Hematopoietic multipotent progenitor cell treated with erythropoietin and hydrocortisone succinate and interleukin-3 and kit ligand, for 8 days (in vitro differentiated cells): Measurements from ENCODE around the gene CPNE4.
A peak's percentile ranks its signal among the peaks of the same experiment; 100 is the strongest.
"Not testable (repeated sequence)": the region's sequence is repeated elsewhere in the genome, so short reads cannot be mapped to it uniquely, and the experiment has no call there.

ENCODE experiments used
- DNase-seq: peaks from one replicate; pipeline ENCODE4 v3.0.0-alpha.2; 2015

The CPNE4 gene

DNA sequence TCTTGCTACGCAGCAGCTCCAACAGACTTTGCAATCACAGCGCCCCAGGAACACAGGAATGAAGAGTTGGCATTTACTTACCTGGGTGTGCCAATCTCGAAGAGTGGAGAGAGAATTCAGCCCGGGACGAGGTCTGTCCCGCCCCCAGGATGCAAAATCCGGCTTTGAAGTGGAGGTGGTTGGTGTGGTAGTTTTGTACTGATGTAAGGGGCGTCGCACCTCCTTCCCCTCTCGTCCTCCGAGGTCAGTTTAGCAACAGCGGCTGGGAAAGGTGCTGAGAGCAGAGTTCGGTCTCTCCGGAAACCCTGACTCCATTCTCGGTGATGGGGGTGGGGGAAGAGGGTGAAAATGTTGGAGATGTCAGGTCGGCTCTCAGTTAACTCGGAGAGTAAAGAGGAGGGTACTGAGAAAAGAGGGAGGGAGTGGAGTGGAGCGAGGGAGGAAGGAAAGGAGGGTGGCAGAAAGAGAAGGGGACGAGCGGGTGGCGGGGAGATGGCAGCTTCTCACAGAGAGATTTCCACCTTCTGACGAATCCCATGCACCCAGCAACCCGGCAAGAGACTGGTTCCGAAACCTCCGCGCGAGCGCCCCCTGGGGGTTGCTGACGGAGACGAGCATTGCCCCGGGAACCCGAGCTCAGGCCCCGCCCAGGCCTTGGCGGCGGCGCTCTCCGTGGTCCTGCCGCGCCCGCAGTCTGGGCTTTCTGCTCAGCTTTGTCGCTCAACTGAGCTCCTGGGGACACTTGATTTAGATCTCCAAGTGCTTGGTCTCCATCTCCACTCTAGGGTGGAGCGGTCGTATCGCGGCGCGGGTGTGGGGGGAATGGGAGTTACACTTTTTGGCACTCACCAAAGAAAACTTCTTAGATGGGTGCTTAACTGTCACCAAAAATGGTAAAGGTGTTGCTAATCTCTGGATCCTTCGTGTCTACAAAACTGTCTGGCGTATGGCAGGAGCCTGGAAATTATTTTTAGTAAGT lies at the start of gene CPNE4:
CPNE4 (minus strand) TSS at position 529 of the 979 bp plus-strand sequence.
- DNase-seq = peak; percentile 75

DNA sequence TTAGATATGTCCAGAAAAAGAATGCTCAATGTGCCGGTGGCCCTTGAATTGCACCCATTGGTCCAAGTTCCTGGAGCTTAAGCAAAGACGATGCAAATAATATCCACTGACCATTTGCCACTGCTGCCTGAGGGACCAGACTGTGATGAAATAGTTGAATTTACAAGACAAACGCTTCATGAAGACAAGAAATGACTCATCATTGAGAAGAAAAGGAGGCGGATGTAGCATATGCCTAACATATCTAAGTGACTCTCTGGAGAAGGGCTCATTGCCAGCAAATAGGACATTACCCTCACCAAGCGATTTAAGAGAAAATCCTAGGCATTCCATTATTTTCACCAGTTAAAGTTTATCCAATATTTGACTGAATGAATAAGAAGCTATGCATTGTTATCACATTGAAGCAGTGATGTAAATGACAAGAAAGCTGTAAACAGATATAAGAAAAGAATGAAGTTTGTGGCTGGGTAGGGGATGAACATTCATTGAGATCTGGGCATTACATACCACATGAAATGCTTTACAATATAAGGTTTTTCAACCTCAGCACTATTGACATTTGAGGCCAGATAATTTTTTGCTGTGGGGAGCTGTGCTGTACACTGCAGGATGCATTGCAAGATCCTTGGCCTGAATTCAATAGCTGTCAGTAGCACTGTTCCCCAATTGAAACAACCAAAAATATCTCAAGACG lies 48.9 kb upstream of the CPNE4 start:
- DNase-seq = no peak

DNA sequence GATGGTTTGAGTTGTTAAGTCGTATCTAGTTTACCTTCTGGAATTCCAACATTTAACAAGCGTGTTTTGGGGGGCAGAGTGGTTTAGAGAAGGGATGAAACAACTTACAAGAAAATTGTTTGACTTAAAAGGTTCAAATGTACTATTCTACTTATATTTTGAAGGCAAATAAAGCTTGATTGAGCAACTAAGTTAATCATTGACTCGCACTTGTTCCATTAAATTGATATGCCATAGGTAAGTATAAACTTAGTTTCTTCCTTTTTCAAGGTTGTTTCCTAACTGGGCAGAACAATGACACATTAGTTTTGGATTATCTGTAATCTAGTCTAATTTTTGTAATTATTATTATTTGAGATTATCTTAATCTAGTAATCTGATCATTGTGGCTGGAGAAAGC lies 48.3 kb upstream of the CPNE4 start:
- DNase-seq = no peak

DNA sequence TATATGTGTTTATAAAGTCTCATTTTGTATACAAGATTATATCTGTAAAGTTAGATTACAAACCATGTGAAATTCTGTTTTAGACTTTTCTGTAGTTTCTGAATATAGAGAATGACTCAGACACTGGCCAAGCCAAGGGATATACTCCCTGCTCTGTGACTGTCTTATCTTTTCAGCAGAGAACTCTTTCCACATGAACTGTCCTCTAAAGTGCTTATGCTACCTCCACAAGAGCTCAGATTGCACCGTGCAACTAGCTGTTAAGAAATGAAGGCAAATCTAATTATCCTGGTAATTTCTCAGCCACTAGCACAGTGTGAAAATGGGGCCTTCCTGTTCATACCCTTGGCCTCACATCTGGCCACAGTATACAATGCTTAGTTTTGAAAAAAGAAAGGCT lies 44.3 kb upstream of the CPNE4 start:
- no peak for DNase-seq

DNA sequence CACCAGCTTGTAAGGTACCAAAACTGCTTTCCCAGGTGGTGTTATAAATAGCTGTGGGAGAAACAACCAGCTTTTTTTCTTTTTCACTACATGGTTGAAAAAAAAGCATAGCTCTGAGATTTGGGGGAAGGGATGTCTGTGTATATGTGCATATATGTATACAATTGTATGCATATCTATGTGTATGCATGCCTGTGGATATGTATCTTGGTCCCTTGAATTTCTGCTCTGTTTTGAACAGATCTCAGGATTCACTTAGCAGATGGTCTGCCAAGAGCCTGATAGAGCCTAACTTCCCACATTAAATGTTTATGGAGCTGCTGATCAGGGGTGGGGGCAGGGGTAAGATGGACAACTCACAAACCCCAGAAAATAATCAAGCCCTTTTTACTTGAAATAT lies 39.0 kb upstream of the CPNE4 start:
- no peak for DNase-seq

DNA sequence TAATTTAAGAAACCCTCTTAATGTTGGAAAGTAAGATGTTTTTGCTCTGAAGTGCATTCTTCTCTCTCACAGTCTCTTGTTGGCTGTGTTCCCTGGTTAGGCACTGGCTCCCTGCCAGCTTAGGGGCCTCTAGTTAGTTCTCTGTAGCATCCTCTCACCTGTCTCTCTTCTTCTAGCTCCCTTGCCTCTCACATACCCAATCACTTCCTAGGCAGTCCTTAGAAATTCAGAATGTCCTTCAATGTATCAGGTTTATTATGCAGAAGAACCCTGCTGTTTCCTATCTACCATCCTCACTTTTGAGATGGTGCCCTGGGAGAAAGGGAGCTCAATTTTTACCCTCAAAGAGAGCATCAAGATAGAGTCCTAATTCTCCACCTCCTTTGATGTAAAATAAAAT lies 36.2 kb upstream of the CPNE4 start:
- no peak for DNase-seq

DNA sequence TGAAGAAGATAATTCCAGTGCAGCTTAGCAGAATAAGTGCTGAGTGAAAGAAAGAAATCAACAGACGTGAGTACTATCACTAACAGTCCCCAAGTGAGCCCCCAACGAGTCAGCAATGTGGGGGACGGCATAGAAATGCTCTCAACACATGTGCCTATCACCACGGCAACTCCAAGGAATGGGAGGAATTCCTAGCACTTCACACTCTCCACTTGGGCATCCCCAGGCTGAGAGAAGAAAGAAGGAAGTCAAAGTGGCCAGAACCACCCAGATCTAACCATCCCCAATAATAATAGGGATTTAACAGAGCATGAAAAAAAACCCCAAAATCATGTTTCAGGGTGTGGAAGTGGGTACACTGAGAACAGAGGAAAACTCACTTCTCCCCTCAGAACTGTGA lies 29.3 kb upstream of the CPNE4 start:
- no peak for DNase-seq

DNA sequence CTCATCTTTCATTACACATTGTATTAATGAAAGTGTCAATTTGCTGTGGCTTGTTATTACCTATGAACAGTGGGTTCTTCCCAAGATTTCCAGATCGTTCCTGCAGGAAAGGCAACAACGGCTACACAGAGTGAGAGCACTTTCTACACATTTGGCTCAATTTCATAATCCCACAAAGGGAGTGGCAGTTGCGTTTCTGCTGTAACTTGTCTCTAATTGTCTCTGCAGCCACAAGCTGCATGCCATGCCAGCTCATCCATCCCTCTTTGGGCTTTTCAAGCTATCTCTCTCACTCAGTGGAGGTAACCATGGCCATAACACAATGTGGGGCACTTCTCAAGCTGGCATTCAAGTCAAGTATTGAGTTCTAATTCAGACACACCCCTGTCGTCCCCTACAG lies 27.7 kb upstream of the CPNE4 start:
- DNase-seq = no peak

DNA sequence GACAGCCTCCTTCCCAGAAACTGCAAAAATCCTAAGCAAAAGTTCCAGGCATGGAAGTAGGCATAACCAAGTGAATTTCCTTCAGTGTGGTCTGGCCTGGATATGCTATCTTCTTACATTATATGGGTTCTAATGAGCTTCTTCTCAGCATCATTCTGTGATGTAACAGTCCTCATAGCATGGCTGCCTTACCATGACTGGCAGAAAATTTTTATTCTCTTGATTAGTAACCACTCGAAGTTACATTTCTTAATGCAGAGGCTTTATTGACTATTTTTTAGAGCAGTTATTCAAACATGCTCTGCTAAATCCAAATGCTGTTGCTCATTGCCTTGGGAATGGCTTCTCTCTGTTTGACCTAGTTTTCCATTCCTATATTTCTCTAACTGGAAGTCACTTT lies 21.1 kb upstream of the CPNE4 start:
- DNase-seq = no peak

DNA sequence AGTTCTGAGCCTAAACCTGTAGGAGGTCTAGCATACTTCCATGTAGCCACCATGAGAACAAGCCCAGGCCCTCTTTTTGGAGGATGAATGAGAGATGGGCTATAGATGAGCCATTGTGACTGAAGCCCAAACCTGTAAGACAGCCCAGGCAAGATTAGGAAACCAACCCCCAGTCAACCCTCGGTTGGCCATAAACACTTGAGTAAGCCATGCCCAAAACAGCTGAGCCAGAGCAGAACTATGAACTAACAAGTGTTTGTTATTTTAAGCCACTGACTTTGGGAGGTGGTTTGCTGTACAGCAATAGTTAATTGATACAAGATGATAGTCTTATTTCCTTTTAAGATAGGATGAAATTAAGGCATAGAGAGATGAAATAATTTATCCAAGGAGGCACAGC lies 12.4 kb upstream of the CPNE4 start:
- no peak for DNase-seq

DNA sequence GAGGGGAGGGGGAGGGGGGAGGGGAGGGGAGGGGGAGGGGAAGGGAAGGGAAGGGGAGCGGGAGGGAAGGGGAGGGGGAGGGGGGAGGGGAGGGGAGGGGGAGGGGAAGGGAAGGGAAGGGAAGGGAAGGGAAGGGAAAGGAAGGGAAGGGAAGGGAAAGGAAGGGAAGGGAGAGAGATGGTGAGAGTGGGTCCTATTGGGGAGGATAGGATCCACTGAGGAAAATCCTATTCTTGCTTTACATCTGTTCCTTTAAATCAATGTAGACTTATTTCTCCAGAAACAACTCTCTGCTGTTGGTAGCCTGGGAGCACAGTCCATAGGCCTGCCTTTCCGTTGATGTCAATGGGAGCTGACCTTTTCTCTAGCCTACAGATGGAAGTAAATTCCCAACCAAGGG lies 10.1 kb upstream of the CPNE4 start:
- DNase-seq = not testable (repeated sequence)

DNA sequence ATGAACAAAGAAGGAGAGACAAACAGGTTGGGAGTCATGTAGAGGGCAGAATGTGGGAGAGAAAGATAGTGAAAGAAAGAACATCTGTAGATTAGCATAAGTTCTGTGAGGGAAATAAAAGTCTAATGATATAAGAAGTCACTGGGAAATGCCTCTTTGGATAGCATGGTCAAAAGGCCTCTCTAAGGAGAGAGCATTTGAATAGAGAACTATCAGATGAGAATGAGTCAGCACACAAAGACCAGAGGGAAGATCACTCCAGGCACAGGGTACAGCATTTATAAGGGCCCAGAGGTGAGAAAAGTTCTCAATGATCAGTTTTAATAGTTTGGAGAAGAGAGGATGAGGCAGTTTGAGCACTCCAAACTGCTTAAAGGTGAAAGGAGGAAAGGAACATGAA lies 7.9 kb upstream of the CPNE4 start:
- DNase-seq = no peak

DNA sequence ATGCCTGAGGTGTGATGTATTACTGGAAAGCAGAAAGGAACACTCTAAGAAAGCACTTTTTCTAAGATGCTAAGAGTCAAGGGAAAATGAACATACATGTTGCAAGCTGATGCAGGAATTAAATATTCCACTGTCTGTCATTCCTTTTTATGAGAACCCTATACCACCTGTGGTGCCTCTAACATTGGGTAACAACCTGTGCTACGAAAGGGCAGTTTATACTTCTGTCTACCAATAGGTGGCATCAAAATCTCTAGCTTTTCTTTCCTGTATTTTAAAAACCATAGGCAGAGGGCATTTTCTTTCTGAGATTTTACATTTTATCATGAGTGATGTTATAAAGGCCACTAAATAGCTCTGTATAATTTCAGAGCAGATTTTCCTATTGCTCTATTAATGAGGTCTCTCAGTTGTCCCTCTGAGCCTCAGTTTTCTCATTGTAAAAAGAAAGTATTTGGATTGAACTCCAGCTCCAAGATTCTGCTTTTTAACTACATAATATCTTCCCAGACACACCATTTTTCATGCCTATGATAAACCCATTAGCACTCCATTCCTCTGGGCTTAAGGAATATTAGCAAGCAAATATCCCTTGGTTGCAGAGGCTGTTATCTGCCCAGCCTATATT lies 3.5 kb upstream of the CPNE4 start:
- DNase-seq = peak; percentile 16

DNA sequence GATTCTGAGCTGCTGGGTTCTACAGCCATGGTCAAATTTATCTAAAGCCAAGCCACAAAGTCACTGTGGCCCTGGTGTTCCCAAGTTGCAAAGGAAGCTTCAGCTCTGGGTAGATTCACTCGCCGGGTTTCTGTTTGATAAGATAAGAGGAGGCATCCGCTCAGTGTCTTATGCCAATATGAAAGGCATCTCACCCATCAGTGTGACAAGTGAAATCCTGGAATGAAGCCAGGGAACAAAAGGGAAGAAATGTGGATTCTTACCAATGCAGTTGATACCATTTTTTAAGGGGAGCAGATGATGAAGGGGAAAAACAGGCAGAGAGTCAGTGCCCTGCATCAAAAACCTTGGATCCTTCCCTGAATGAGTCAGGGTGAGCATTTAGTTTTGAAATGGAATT lies 2.8 kb upstream of the CPNE4 start:
- DNase-seq = peak; percentile 11

DNA sequence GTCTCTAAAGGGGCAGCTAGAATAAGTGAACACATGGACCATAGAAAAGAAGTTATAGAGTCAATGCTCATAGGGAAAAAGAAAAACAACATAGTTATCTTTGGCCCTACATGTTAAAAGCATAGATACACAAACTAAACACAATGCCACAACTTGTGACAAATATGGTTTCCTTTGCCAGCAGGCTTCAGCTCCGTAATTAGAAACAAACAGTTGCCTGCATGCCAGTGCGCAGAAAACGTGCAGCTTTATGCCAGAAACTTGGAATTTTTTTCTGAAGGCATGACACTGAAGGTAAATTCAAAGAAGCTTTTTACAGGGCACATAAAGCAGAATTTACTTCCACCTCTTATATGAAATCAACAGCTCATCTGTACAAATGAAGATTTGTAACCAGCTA lies 2.2 kb upstream of the CPNE4 start:
- DNase-seq = no peak

DNA sequence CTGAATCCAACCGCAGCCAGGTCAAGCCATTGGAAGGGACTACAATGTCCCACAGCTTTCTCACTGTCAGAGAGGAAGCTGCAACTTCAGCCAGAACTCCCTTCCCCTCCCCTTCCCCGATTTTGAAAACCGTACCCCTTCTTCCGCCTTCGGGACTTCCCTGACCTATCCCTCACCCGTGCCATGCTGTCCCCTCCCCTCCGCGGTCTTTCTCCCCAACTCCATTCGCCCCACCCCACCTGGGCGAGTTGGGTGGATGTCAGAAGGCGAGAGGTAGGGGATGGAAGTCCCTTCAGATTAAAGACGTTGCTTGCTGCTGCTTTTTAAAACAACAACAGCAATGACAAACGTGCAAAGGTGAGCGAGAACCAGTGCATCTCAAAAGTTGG lies 723 bp downstream of the CPNE4 start:
- DNase-seq = no peak

DNA sequence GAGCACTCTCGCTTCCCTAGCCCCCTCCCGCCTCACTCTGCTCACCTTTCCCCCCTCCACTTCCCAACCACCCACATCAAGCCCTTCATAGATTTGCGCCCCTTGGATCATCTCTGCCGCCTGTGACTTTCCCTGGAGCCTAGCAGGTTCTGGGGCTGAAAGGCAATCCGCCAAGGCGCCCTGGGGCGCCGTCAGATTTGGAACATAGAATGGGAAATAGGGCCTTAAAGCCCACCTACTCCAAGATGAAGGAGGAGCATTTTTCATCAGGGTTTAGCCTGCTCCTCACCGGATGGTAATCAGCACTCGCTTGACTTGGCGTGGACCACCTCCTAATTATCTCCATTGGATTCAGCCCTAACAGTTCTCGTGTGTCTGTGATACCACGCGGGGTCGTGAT lies 1.3 kb downstream of the CPNE4 start:
- no peak for DNase-seq

DNA sequence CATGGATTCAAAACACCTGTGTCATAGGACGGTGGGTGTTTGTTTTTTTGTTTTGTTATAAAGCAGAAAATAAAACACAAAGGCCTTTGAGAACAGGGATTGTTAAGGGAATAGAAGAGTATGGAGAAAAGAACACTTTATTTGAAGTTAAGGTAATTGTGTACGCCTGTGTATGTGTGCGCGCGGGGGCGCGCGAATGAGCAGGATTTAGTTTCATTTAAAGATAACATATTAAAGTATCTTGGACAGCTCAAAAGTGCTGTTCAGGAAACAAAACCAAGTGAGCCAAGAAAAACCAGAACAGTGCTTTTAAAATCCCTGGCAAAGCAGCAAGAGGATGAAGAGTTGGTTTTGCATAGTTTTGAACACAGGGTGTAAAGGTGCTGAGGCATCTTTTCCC lies 1.9 kb downstream of the CPNE4 start:
- DNase-seq = no peak

DNA sequence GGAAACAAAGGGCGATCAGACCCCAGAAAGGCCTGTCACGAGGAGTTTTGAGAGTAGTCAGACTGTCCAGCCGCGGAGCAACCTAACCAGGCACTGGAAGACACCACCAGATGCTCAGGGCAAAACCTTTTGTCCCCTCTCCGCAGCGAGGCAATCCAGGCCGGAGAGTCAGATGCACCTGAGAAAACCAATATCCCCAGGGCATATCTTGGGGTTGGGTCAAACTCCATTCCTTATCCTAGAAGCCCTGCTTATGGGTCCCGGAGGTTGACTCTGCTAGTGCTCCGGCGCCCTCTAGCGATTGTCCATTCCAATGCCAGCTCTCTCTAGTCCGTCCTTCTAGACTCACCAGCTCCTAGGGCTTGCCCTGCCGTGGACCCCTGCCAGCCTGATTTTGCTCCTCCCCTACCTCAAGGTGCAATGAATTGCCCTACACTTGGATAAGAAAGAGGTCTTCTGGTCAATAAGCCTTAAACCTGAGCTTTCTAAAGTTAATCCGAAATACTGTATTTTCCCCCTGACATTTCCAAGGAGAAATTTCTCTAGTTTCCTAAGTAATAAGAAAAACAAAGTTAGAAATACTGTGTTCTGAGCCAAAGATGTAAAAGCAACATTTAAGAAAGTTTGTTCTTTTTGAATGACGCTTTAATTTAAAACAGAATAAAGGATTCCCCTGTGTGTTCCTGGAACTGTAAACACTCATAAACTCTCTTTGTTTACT lies 5.5 kb downstream of the CPNE4 start:
- peak; percentile 84 for DNase-seq

DNA sequence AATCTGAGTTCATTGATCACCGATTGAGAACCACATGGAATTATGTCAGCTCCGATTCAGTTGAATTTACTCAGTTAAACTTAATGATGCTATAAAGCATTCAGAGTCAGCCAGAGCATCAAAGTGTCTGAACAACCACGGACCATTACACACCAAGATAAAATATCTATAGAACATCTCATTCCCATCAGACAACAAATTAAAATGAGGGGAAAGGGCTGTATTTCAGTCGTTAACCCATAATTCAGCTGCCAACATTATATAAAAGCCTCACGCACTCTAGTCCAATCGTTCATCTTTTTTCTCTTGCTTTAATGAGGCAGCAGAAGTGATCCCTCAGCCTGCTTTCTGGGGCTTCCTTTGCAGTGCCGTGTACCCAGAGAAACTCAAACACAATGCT lies 11.9 kb downstream of the CPNE4 start:
- DNase-seq = no peak

DNA sequence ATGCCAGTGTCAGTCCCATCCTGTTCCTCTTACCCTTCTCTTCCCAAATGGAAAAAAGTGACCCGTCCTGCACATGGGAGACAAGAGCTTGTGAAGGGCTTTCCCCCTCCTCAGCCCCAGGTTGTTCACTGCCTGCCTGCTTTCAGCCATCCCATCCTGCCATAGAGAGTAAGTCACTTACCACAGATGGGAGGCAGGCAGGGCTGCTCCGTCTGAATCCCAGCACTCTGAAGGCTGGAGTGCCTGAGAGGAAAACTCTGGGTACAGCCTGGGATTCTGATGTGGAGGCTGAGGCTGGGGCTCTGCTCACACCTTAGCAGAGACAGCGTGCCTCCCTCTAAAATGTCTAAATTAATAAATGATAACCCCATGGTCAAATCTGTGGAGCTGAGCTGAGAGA lies 14.8 kb downstream of the CPNE4 start:
- no peak for DNase-seq

DNA sequence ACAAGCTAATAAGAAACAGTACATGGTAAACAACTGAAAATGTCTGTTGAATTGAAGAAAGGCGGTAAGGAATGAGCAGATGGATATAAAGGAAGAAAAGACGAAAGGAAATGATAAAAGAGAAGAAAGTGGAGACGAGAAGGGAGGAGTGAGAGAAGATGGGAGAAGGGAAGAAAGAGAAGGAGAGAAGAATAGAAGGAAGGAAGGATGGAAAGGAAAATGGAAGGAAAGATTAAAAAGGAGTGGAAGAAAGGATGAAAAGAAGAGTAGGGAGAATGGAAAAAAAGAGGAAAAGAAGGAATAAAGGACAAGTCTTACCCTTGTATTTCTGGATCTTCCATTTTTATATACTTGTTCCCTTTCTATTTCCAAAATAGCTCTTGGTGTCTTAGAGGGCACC lies 17.7 kb downstream of the CPNE4 start:
- DNase-seq = no peak
